GM12864 (cell line): ENCODE measurements around the gene TUBGCP3.
A peak's percentile ranks its signal among the peaks of the same experiment; 100 is the strongest.

Source experiments
- DNase-seq: peaks from one replicate; pipeline ENCODE4 v3.0.0-alpha.2; 2011; ENCODE audit warnings: low read depth
- H3K4me3 ChIP-seq: 2 replicates; pipeline ENCODE4 v1.5.1; 2011; ENCODE audit warnings: mild to moderate bottlenecking, low read depth, low read length, control low read depth
- TF ChIP-seq, protein P1 (sequence below): IDR thresholded peaks from 2 replicates; pipeline ENCODE4 v1.5.1; 2011; ENCODE audit warnings: low read depth, mild to moderate bottlenecking, moderate library complexity, low read length, control low read depth, inconsistent platforms; ENCODE audit errors: missing control alignments

The TUBGCP3 gene

DNA sequence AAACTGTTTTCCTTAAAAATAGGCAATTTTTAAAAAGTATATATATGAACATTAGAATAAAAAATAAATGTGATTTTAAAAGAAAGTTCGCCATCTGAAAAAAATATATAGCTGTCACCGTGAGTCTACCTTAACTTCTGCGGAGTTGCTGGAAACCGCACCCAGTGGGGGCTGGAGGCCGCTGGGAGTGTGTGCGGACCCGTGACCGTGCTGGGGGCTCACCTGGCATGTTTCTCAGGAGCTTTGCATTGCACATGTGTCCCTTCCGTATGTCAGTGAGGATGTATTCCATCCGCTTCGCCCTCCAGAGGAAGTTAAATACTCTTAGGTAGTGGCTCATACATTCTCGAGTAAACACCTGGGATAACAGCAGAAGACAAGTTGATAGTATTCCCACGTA lies 71.7 kb downstream of the TUBGCP3 start:
- TF ChIP-seq, protein P1, sequence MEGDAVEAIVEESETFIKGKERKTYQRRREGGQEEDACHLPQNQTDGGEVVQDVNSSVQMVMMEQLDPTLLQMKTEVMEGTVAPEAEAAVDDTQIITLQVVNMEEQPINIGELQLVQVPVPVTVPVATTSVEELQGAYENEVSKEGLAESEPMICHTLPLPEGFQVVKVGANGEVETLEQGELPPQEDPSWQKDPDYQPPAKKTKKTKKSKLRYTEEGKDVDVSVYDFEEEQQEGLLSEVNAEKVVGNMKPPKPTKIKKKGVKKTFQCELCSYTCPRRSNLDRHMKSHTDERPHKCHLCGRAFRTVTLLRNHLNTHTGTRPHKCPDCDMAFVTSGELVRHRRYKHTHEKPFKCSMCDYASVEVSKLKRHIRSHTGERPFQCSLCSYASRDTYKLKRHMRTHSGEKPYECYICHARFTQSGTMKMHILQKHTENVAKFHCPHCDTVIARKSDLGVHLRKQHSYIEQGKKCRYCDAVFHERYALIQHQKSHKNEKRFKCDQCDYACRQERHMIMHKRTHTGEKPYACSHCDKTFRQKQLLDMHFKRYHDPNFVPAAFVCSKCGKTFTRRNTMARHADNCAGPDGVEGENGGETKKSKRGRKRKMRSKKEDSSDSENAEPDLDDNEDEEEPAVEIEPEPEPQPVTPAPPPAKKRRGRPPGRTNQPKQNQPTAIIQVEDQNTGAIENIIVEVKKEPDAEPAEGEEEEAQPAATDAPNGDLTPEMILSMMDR, result no peak
- no peak for DNase-seq
- no peak overlapping the region for H3K4me3 ChIP-seq

DNA sequence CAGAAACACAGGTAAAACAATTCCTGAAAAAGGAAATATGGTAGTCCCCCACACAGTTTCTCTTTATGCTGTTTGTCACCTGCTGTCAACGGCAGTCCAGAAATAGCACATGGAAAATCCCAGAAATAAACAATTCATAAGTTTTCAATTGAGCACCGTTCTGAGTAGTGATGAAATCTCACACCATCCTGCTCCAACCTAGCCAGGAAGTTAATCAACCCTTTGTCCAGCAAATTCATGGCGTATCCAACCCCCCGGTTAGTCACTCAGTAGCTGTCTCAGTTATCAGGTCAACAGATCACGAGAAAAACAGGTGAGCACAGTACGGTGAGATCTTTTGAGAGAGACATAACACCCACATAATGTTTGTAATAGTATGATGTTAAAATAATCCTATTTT lies 74.2 kb downstream of the TUBGCP3 start:
- no peak overlapping the region for H3K4me3 ChIP-seq
- DNase-seq, result no peak
- TF ChIP-seq, protein P1, result no peak

DNA sequence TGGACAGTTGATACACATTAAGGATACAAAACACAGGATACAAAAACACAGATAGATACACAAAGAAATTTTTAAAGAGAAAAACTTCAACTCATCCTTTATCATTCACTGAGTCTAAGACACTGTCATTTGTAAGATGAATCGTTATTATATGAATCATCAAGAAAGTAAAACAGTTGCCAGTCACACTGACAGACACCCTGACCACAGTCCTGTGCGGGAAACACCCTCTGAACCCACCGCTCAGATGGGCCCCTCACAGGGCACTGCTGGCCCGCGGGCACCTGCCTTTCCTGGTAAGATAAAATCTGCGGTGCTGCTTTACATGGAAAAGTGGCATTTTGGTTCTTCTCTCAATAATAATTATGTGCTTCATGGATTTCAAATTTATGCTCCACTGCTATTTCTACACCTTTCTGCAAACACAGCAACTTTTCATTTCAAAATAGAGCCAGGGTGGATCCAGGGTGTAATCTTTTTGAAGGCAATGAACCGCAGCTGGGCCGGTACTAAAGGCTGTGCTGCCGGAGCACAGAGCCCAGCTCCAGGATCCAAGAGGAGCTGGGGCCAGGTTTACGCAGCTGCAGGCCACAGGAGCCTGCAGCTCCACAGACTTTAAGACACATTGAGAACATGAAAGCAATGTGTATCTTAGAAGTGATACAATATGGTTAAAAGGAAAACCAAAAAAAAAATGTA lies 76.8 kb downstream of the TUBGCP3 start:
- TF ChIP-seq, protein P1, result no peak

DNA sequence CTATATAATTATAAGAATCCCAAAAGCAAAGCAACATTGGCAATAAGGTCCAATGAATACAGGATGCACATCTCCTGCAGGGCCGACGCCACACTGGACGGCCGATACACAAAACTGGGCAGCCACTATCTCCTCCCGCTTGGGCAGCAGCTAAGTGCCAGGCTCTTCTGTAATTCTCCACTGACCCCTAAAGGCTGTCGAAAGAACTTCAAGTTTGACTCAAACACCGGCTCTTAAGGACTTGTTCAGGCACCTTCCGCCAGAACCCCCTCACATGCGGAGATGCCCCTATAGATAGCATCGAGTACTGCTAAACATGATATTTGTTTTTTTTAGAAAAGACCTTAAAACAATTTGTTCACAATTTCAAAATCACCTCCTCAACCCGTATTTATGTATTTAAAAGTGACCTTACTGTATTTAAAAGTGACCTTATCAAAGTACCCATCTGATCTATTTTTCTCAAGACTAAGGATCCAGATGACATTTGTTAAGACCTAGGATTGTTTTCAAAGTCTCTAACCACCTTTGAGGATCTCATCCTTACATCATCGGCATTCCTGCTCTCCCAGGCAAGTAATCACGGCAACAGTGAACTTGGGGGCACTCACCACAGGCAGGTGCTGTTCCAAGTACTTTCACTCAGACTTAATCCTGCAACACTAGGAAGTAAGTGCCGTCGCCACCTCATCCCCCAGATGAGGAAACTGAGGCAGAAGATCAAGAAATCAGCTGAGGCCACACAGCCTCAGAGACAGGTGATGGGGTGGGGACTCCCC lies 77.8 kb downstream of the TUBGCP3 start:
- DNase-seq, result no peak
- TF ChIP-seq, protein P1, result peak; percentile 41

More for the DNA sequence above, 76.8 kb downstream of the TUBGCP3 start:
- H3K4me3 ChIP-seq, result no peak overlapping the region
- no peak for DNase-seq

DNA sequence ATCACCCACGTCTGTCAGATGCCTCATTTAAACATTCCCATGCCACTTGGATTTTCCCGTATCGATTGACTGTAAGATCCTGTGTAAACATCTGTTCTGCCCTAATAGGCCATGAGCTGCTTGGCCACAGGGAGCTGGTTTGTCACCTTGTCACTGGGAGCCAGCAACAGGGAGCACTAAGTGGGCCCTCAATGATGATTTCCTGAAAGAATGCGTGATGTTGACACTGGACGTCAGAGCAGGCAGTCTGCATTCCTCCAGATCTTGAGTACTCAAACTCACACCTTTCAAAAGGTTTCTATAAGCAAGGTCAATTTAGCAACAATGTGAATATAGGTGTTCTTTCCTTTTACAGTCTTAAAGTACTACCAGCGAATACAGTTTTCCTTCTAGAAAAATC lies 78.8 kb downstream of the TUBGCP3 start:
- no peak for DNase-seq
- TF ChIP-seq, protein P1, result no peak
- H3K4me3 ChIP-seq, result no peak overlapping the region

More for the DNA sequence above, 77.8 kb downstream of the TUBGCP3 start:
- no peak overlapping the region for H3K4me3 ChIP-seq

DNA sequence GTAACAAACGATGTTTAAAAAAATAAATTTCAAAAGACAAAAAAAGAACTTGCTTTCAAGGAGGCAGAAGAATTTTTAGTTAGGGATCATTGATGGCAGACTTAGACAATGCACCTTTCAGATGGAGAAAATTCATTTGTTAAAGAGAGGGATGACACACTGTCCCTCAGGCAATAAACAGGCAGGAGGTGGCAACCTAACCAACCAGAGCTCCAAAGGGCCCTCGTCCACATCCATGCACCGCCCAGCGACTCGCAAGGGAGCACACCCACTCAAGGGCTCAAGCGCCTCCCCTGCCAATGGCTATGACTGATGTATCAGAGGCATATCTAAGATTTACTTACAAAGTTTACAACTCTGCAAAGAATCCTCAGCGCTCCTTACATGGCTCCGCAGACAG lies 81.9 kb downstream of the TUBGCP3 start:
- H3K4me3 ChIP-seq, result no peak overlapping the region
- TF ChIP-seq, protein P1, result no peak
- no peak for DNase-seq
